SU-DHL-6 (cell line): Measurements from ENCODE around the gene KLHL2.
"Not testable (repeated sequence)": the region's sequence is repeated elsewhere in the genome, so short reads cannot be mapped to it uniquely, and the experiment has no call there.

Experiments
- H2AFZ ChIP-seq: fragments of 200-600 bp; sonication (generic); 2 replicates; pipeline ENCODE4 v1.6.1; 2014; ENCODE audit warnings: low read depth, mild to moderate bottlenecking, moderate library complexity, mixed read lengths, antibody characterized with exemption, low read length; ENCODE audit not compliant: severe bottlenecking
- H3F3A ChIP-seq: fragments of 200-600 bp; shearing (Covaris generic); 2 replicates; pipeline ENCODE4 v1.6.0; 2016; ENCODE audit warnings: antibody characterized with exemption, mild to moderate bottlenecking; ENCODE audit not compliant: insufficient read depth
- H3K27ac ChIP-seq: fragments of 200-600 bp; sonication (generic); 2 replicates; pipeline ENCODE4 v1.5.1; 2016; ENCODE audit warnings: low read depth, mild to moderate bottlenecking, low read length, moderate library complexity, mixed read lengths
- H3K27me3 ChIP-seq: fragments of 200-600 bp; sonication (generic), shearing (Covaris generic); 2 replicates; pipeline ENCODE4 v1.6.0; 2014; ENCODE audit warnings: mild to moderate bottlenecking, low read length
- H3K36me3 ChIP-seq: fragments of 200-600 bp; sonication (generic); 2 replicates; pipeline ENCODE4 v1.6.1; 2014; ENCODE audit warnings: mild to moderate bottlenecking, low read length, mixed read lengths
- H3K4me2 ChIP-seq: fragments of 300-600, 200-600 bp; shearing (Covaris generic), sonication (generic); 2 replicates; pipeline ENCODE4 v1.6.0; 2014; ENCODE audit warnings: low read length, low read depth, mild to moderate bottlenecking; ENCODE audit not compliant: poor library complexity, severe bottlenecking
- H3K4me3 ChIP-seq: fragments of 200-600 bp; sonication (generic); 2 replicates; pipeline ENCODE4 v1.5.1; 2014; ENCODE audit warnings: antibody characterized with exemption, low read length, mild to moderate bottlenecking, mixed read lengths; ENCODE audit not compliant: insufficient read depth, poor library complexity, severe bottlenecking
- H3K79me2 ChIP-seq: fragments of 200-600 bp; sonication (generic); 2 replicates; pipeline ENCODE4 v1.6.1; 2014; ENCODE audit warnings: mild to moderate bottlenecking, low read length, moderate library complexity; ENCODE audit not compliant: insufficient read depth
- H3K9ac ChIP-seq: fragments of 200-600 bp; sonication (generic); 2 replicates; pipeline ENCODE4 v1.7.0; 2014; ENCODE audit warnings: mild to moderate bottlenecking, low read length
- H3K9me2 ChIP-seq: fragments of 200-600 bp; sonication (generic); replicated peaks from 2 replicates; pipeline ENCODE4 v1.6.1; 2014; ENCODE audit warnings: low read length; ENCODE audit not compliant: insufficient read depth
- H3K9me3 ChIP-seq: fragments of 200-600 bp; sonication (generic); 2 replicates; pipeline ENCODE4 v1.6.1; 2014; ENCODE audit warnings: low read length, mixed read lengths; ENCODE audit not compliant: insufficient read depth
- H4K20me1 ChIP-seq: fragments of 200-600 bp; sonication (generic); 2 replicates; pipeline ENCODE4 v1.6.1; 2014; ENCODE audit warnings: low read depth, mild to moderate bottlenecking, antibody characterized with exemption, low read length, moderate library complexity, mixed read lengths

The KLHL2 gene

DNA sequence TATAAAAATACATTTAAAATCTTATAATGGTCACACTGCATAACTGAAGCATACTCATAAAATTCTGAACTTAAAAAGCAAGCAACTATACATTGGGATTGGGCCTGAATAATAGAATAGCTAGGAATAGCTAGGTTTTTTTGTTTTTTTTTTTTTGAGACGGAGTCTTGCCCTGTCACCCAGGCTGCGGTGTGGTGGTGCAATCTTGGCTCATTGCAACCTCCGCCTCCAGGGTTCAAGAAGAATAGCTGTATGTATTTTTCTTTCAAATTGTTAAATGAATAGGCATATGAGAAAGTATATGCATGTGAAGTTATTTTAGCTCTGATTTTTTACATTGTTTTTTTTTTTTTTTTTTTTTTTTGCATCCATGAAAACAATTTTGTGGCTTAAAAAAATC lies 56.1 kb downstream of the KLHL2 start:
- not testable (repeated sequence) for H3K79me2 ChIP-seq, H4K20me1 ChIP-seq, H3K27ac ChIP-seq, H3K9me3 ChIP-seq, H3K36me3 ChIP-seq, H3K9ac ChIP-seq, H3F3A ChIP-seq, H3K4me2 ChIP-seq, H3K9me2 ChIP-seq, H3K4me3 ChIP-seq, H3K27me3 ChIP-seq, H2AFZ ChIP-seq

- not testable (repeated sequence) for H3K9me2 ChIP-seq, H3K79me2 ChIP-seq, H3K9ac ChIP-seq, H3K9me3 ChIP-seq, H3K4me2 ChIP-seq, H3K27me3 ChIP-seq, H3F3A ChIP-seq, H3K4me3 ChIP-seq, H3K27ac ChIP-seq, H3K36me3 ChIP-seq, H4K20me1 ChIP-seq, H2AFZ ChIP-seq
These were observed 62.6 kb downstream of the KLHL2 start for GRCh38 chr4:165269931-165270330.

GRCh38 chr4:165273443-165273842 lies 66.1 kb downstream of the KLHL2 start:
- not testable (repeated sequence) for H3K9me3 ChIP-seq, H3K27ac ChIP-seq, H2AFZ ChIP-seq, H4K20me1 ChIP-seq, H3K9me2 ChIP-seq, H3K79me2 ChIP-seq, H3F3A ChIP-seq, H3K4me3 ChIP-seq, H3K9ac ChIP-seq, H3K27me3 ChIP-seq, H3K36me3 ChIP-seq, H3K4me2 ChIP-seq

DNA sequence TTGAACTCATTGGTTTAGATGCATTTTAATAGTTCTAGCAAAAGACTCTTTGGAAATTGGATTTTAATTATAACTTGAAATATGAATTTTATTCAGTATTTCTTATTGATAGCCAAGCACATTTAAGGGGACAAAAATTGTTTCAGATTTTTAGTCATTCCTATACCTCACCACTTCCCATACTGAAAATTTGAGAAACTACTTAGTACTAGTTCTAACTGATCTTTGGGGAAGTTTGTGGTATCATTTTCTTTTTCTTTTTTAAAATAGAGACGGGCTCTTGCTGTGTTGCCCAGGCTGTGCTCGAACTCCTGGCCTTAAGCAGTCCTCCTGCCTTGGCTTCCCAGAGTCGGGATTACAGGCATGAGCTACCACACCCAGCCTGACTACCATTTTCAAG lies 68.0 kb downstream of the KLHL2 start:
- not testable (repeated sequence) for H3K4me3 ChIP-seq, H3K9me3 ChIP-seq, H3K9me2 ChIP-seq, H3K79me2 ChIP-seq, H4K20me1 ChIP-seq, H3K9ac ChIP-seq, H3K27ac ChIP-seq, H3K36me3 ChIP-seq, H3F3A ChIP-seq, H3K27me3 ChIP-seq, H3K4me2 ChIP-seq, H2AFZ ChIP-seq

DNA sequence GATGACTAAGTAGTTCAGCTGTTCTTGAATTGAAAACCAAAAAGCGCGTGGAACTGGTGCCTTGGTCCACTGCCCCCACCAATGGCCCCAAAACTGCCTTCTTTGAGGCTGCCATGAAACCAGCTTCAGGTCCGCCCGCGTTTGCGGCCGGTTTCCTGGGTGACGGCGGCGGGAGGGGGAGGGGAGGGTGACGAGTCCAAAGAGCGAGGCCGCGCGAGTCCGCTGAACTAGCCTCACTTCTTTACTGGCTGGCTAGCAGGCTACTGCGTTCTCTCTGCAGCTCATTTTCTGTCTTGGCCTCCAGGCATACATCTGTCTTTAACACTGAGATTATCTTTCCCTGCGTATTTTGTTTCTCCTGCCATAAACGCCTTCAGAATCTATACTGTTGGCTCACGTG lies 72.2 kb downstream of the KLHL2 start:
- H3K9me2 ChIP-seq, H3K27me3 ChIP-seq, H3K27ac ChIP-seq, H3K9me3 ChIP-seq, H3K9ac ChIP-seq, H4K20me1 ChIP-seq, H3K4me3 ChIP-seq, H3K4me2 ChIP-seq, H3K36me3 ChIP-seq, H2AFZ ChIP-seq, H3F3A ChIP-seq, H3K79me2 ChIP-seq: not testable (repeated sequence)

- H3K36me3 ChIP-seq, H3F3A ChIP-seq, H2AFZ ChIP-seq, H3K27me3 ChIP-seq, H3K9ac ChIP-seq, H3K27ac ChIP-seq, H3K4me3 ChIP-seq, H4K20me1 ChIP-seq, H3K9me3 ChIP-seq, H3K9me2 ChIP-seq, H3K4me2 ChIP-seq, H3K79me2 ChIP-seq: not testable (repeated sequence)
These were observed 77.3 kb downstream of the KLHL2 start for GRCh38 chr4:165284697-165285096.

DNA sequence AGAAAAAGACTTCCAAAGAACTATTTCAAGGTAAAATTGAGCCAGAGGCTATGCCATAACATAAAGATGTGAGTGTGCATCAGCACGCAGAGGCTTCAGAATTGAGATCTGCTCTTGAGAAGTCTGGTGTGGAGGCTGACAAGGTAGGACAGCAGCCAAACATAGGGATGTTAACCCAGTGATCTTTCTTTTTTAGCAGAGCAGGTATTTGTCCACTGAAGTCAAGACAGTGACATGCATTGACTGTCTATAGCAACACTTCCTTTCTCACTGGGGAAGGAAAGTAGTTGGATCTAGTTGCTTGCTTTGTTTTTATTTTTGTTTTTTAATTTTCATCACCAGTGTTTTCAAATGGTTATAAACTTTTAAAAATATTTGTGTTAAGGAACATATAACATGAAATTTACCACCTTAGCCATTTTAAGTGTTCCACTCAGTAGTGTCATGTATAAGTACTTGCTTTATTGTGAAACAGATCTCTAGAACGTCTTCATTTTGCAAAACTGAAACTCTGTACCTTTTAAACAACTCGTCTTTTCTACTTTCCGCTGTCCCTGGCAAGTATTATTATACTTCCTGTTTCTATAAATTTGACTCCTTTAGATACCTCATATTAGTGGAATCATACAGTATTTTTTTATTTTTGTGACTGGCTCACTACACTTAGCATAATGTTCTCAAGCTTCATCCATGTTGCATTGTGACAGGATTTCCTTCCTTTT lies 79.4 kb downstream of the KLHL2 start:
- Histone ChIP-seq H3K4me2 (peak overlapping the region; percentile 55), H3K27ac (peak overlapping the region; percentile 59), H3K9ac (peak overlapping the region; percentile 22; the same call in 1 of the 2 replicates)
- not testable (repeated sequence) for H3K4me3 ChIP-seq, H3K36me3 ChIP-seq, H3K27me3 ChIP-seq, H4K20me1 ChIP-seq, H2AFZ ChIP-seq, H3K79me2 ChIP-seq, H3F3A ChIP-seq, H3K9me3 ChIP-seq, H3K9me2 ChIP-seq
